ENCODE results near the gene DBN1. TPM values are rescaled to one million over a fixed set of nuclear protein-coding genes. Genes with fewer than 3 reads are reported as not detected.

The DBN1 gene
- polyA plus RNA-seq, 1 of the 3 experiments (the other 2 are of a cell fraction) = 244 TPM

DNA sequence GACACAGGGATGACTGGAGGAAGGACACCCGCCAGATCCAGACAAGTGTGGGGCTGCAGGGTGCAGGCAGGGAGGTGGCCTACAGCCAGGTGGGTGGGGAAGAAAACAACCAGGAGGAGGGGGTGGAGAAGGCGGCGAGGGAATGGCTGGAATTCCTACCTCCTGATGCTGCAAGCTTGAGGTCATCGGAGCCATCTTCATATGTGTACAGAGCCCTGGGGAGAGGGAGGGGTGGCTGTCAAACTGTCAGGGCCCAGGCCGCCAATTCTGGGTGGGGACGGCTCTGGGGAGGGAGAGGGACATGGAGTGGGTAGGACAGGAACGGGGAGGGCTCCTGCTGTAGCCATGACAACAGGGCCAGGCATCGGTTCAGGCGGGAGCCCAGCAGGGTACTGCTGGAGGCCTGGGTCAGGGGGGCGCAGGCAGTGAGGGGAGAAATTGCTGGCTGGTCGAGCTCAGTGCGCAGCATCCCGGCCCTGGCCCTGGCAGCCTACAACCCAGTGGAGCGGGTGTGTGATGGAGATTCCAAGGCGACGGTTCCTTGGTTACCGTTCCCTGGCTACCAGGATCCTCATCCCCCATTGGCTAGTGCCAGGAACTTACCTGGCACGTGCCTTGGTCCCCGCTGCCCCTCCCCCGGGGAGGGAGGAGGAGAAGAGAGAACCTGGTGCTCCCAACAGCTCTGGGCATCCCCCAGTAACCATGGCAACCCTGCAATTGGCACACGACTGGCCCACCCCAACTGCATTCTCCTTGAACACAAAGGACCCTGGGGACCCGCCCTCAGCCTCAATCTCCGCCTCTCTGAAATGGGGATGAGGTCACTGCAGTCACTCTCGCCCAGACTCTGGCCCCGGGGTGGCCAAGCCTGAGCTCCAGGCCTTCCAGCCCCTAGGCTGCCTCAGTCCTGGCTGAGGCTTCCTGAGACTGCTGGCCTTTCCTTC is 4.5 kb downstream of the DBN1 start:
- Histone ChIP-seq H3K27me3 (ENCODE audit: insufficient read depth) (no peaks in the 10 kb centered on the region), H3F3A (replicated peaks; ENCODE audit: insufficient read depth) (peaks cover 15% of the 10 kb centered on the region), H3K36me3 (replicated peaks in 1 of 2; ENCODE audit: control insufficient read depth in 1 of 2, insufficient read depth in 2 of 2, low read length in 1 of 2) (peaks cover 36 to 49% of the 10 kb centered on the region in 2 experiments), H3K4me1 (ENCODE audit: control insufficient read depth in 1 of 2, insufficient read depth in 2 of 2, low read depth in 1 of 2, low read length in 1 of 2) (peaks cover 35 to 38% of the 10 kb centered on the region in 2 experiments; a peak in 3 of 4 replicates), H3K27ac (ENCODE audit: low read depth in 2 of 2, low read length in 1 of 2) (peak overlapping the region; percentile 31 to 38; a peak in 2 of 4 replicates), H3K9ac (peak overlapping the region; percentile 46; the same call in 1 of the 2 replicates), H3K9me2 (no peaks in the 10 kb centered on the region), H4K20me1 (ENCODE audit: insufficient read depth) (peaks cover 61% of the 10 kb centered on the region), H3K4me3 (ENCODE audit: low read depth in 2 of 2, low read length in 1 of 2) (no peak overlapping the region), H3K79me2 (ENCODE audit: insufficient read depth) (peaks cover 67% of the 10 kb centered on the region), H2AFZ (ENCODE audit: low read depth) (no peak overlapping the region), H3K9me3 (no peaks in the 10 kb centered on the region), H3K4me2 (peak overlapping the region; percentile 100)
- no peak for TF ChIP-seq YY1 (IDR thresholded peaks at IDR 0.05; ENCODE audit: low read depth)
- TF ChIP-seq EP300 (IDR thresholded peaks at IDR 0.05; ENCODE audit: borderline replicate concordance in 1 of 2, low read depth in 1 of 2, low read length in 1 of 2) = no peak
- TF ChIP-seq SMC3 (IDR thresholded peaks at IDR 0.05; ENCODE audit: low read depth, low read length) = no peak
- TF ChIP-seq TEAD4 (IDR thresholded peaks at IDR 0.05; ENCODE audit: borderline replicate concordance, insufficient read depth) = no peak
- no peak for TF ChIP-seq MAX (IDR thresholded peaks at IDR 0.05; ENCODE audit: low read depth)
- TF ChIP-seq RFX5 (IDR thresholded peaks at IDR 0.05; ENCODE audit: low read length) = no peak
- no peak for TF ChIP-seq FOSL2 (IDR thresholded peaks at IDR 0.05; ENCODE audit: borderline replicate concordance, low read depth)
- DNase-seq = peak; percentile 55
- POLR2A ChIA-PET = interaction anchor here (0.8 to 4.6 kb wide), 3 partner anchors 9 to 27 kb away, joined by 3 to 43 read pairs (median 11); partner anchors contain the start of gene PDLIM7
- CTCF ChIA-PET = interaction anchor here (1.1 to 20.3 kb wide), 6 partner anchors 13 to 78 kb away, joined by 3 to 215 read pairs (median 22); partner anchors contain the start of gene PDLIM7
- WGBS (ENCODE audit: low lambda C conversion rate) = 76% methylated on average over 12 of the region's 25 CpGs

DNA sequence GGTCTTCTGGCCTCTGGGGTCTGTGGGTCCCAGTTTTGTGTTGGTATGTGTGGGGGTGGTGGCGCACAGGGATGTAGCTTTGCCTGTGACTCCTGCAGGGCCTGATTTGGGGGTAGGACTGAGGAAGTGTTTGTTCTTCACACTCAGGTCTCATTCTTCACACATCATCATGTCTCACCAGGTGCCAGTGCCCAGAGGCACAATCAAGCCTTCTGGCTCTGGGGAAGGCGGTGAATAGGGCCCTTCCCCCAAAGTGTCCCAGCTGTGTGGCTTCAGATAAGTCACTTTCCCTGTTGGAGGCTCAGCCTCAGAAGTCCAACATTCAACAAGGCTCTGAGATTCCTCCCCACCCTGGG is 5.1 kb downstream of the DBN1 start:
- ChIA-PET POLR2A (interaction anchor here (0.7 to 3.0 kb wide), 2 partner anchors 9 to 22 kb away, joined by 3 to 11 read pairs; no protein-coding TSS in a partner anchor), CTCF (interaction anchor here (1.9 to 20.3 kb wide), 3 partner anchors 12 to 78 kb away, joined by 8 to 215 read pairs (median 201); partner anchors contain the start of gene PDLIM7)
- Histone ChIP-seq H3K36me3 (replicated peaks in 1 of 2; ENCODE audit: control insufficient read depth in 1 of 2, insufficient read depth in 2 of 2, low read length in 1 of 2) (peaks cover 41 to 54% of the 10 kb centered on the region in 2 experiments), H3K9me2 (no peaks in the 10 kb centered on the region), H3K27me3 (ENCODE audit: insufficient read depth) (no peaks in the 10 kb centered on the region), H3K4me3 (ENCODE audit: low read depth in 2 of 2, low read length in 1 of 2) (no peak overlapping the region), H3K4me1 (ENCODE audit: control insufficient read depth in 1 of 2, insufficient read depth in 2 of 2, low read depth in 1 of 2, low read length in 1 of 2) (peaks cover 35 to 36% of the 10 kb centered on the region in 2 experiments; a peak in 3 of 4 replicates), H4K20me1 (ENCODE audit: insufficient read depth) (peaks cover 61% of the 10 kb centered on the region), H3K4me2 (no peak overlapping the region; the same call in 1 of the 2 replicates), H3F3A (replicated peaks; ENCODE audit: insufficient read depth) (peaks cover 21% of the 10 kb centered on the region), H3K9me3 (no peaks in the 10 kb centered on the region), H2AFZ (ENCODE audit: low read depth) (no peak overlapping the region), H3K79me2 (ENCODE audit: insufficient read depth) (peaks cover 71% of the 10 kb centered on the region), H3K9ac (no peak overlapping the region), H3K27ac (ENCODE audit: low read depth in 2 of 2, low read length in 1 of 2) (no peak overlapping the region; a peak in 1 of 4 replicates)
- TF ChIP-seq MAX (IDR thresholded peaks at IDR 0.05; ENCODE audit: low read depth) (no peak), CTCF (IDR thresholded peaks at IDR 0.05) (no peak), MEF2A (IDR thresholded peaks at IDR 0.05; ENCODE audit: borderline replicate concordance, low read depth) (no peak), TCF12 (IDR thresholded peaks at IDR 0.05) (no peak)
- no peak for DNase-seq
- 100% methylated on average over 2 of the region's 2 CpGs for WGBS (ENCODE audit: low lambda C conversion rate)

All from SK-N-SH (cell line).